GM12878 (cell line): ENCODE data around the gene CDC7. TPM values are rescaled to one million over a fixed set of nuclear protein-coding genes. Genes with fewer than 3 reads are reported as not detected.

Source experiments
- ATAC-seq: fragments of 200-7000 bp; cut with Tn5 transposase; 3 replicates; pipeline ENCODE4 v1.9.1; 2020; ENCODE audit warnings: mild to moderate bottlenecking, moderate library complexity
- BruUV-seq: library from RNA; stranded (reverse); fragments of 400-500 nt; replicated peaks from 2 replicates; lab custom pipeline; 2021; lab: Mats Ljungman, UMichigan
- CTCF ChIA-PET: fragments of 300-600 bp; sonication (Branson Sonifier 250); formaldehyde crosslinking; extraction: SDS; loops from one replicate; lab custom pipeline; 2021; ENCODE audit warnings: inconsistent platforms; lab: Yijun Ruan, JAX
- POLR2A ChIA-PET: fragments of 350-600 bp; formaldehyde crosslinking; extraction: SDS; loops from one replicate; lab custom pipeline; 2021; ENCODE audit warnings: inconsistent platforms; lab: Charles Lee
- RAD21 ChIA-PET: fragments of 300-600 bp; sonication (Branson Sonifier 250); formaldehyde crosslinking; loops from one replicate; lab custom pipeline; 2023; ENCODE audit warnings: antibody characterized with exemption; ENCODE audit not compliant: unreplicated experiment; lab: Charles Lee
- SMC1A ChIA-PET: fragments of 300-600 bp; sonication (Branson Sonifier 250); formaldehyde crosslinking; loops from one replicate; lab custom pipeline; 2023; ENCODE audit not compliant: unreplicated experiment, uncharacterized antibody; lab: Charles Lee
- DNase-seq: peaks from one replicate; pipeline ENCODE4 v3.0.0-alpha.2; 2011; ENCODE audit warnings: low read depth, low spot score
- FAIRE-seq: peaks from 3 replicates; lab custom pipeline; 2011; peaks lifted over from hg19 to GRCh38; lab: Jason Lieb, UNC
- H2AFZ ChIP-seq: 2 replicates; pipeline ENCODE4 v1.6.0; 2011; ENCODE audit warnings: low read depth, low read length, control low read depth; ENCODE audit not compliant: control insufficient read depth
- H3K27ac ChIP-seq: 2 replicates; pipeline ENCODE4 v1.5.1; 2011; ENCODE audit warnings: control low read depth; ENCODE audit not compliant: control insufficient read depth, insufficient read depth
- H3K27me3 ChIP-seq, 2 experiments: replicated peaks in 1 of 2; 2 replicates each; pipeline versions ENCODE4 v1.6.0 to v1.6.1; 2011; ENCODE audit warnings: low read length in 1 of 2; ENCODE audit not compliant: control insufficient read depth in 2 of 2, insufficient read depth in 2 of 2
- H3K36me3 ChIP-seq, 2 experiments: 2 replicates each; pipeline ENCODE4 v1.5.1; 2011; ENCODE audit warnings: low read length in 1 of 2; ENCODE audit not compliant: control insufficient read depth in 2 of 2, insufficient read depth in 2 of 2
- H3K4me1 ChIP-seq: 2 replicates; pipeline ENCODE4 v1.6.1; 2011; ENCODE audit warnings: mild to moderate bottlenecking, low read length, moderate library complexity, mixed read lengths; ENCODE audit not compliant: control insufficient read depth, insufficient read depth
- H3K4me2 ChIP-seq: 2 replicates; pipeline ENCODE4 v1.6.0; 2011; ENCODE audit warnings: control low read depth; ENCODE audit not compliant: control insufficient read depth, insufficient read depth
- H3K4me3 ChIP-seq: fragments of 200-600 bp; sonication (generic); 2 replicates; pipeline ENCODE4 v1.5.1; 2016
- H3K79me2 ChIP-seq: 2 replicates; pipeline ENCODE4 v1.6.0; 2011; ENCODE audit warnings: low read length; ENCODE audit not compliant: control insufficient read depth, insufficient read depth
- H3K9ac ChIP-seq: 2 replicates; pipeline ENCODE4 v1.8.0; 2011; ENCODE audit warnings: low read length, control low read depth, mixed read lengths; ENCODE audit not compliant: control insufficient read depth, insufficient read depth
- H3K9me3 ChIP-seq: replicated peaks from 3 replicates; pipeline ENCODE4 v1.5.1; 2011; ENCODE audit warnings: mild to moderate bottlenecking, low read length; ENCODE audit not compliant: control insufficient read depth, insufficient read depth
- H4K20me1 ChIP-seq: 2 replicates; pipeline ENCODE4 v1.6.0; 2011; ENCODE audit not compliant: control insufficient read depth, insufficient read depth
- ASH2L ChIP-seq: fragments of 300-600, 200-600 bp; sonication (generic); IDR thresholded peaks from 2 replicates; pipeline ENCODE4 v1.6.1; 2017; ENCODE audit warnings: low read depth, mild to moderate bottlenecking, borderline replicate concordance
- ATF7 ChIP-seq: fragments of 450-650 bp; IDR thresholded peaks from 2 replicates; pipeline ENCODE4 v1.6.1; 2016; ENCODE audit warnings: low read depth, mild to moderate bottlenecking
- CEBPZ ChIP-seq: fragments of 150-350 bp; IDR thresholded peaks from 2 replicates; pipeline ENCODE4 v1.6.1; 2016; ENCODE audit warnings: low read depth, low read length
- CHD2 ChIP-seq: IDR thresholded peaks from 2 replicates; pipeline ENCODE4 v1.6.1; 2011; ENCODE audit warnings: low read depth, low read length, improper control_type of control experiment, borderline replicate concordance
- ETV6 ChIP-seq, 2 experiments: fragments of 450-650 bp in 1 of 2; IDR thresholded peaks in 1 of 2; conservative IDR thresholded peaks in 1 of 2; 2 replicates each; pipeline ENCODE4 v1.6.1; 2014; ENCODE audit warnings: antibody characterized with exemption in 1 of 2, borderline replicate concordance in 1 of 2, low read depth in 1 of 2, mild to moderate bottlenecking in 1 of 2, moderate library complexity in 1 of 2
- FOXK2 ChIP-seq: fragments of 450-650 bp; IDR thresholded peaks from 2 replicates; pipeline ENCODE4 v1.6.1; 2017; ENCODE audit warnings: mild to moderate bottlenecking, moderate library complexity
- GATAD2B ChIP-seq: fragments of 450-650 bp; conservative IDR thresholded peaks from 2 replicates; pipeline ENCODE4 v1.6.1; 2017; ENCODE audit warnings: low read depth, mild to moderate bottlenecking, moderate library complexity
- HDAC6 ChIP-seq: fragments of 200-600 bp; sonication (generic); IDR thresholded peaks from one replicate; pipeline ENCODE4 v1.8.0; 2017; ENCODE audit warnings: antibody characterized with exemption; ENCODE audit not compliant: unreplicated experiment
- KLF5 ChIP-seq: fragments of 450-650 bp; IDR thresholded peaks from 2 replicates; pipeline ENCODE4 v1.6.1; 2014; ENCODE audit warnings: mild to moderate bottlenecking; ENCODE audit not compliant: partially characterized antibody
- NFXL1 ChIP-seq: fragments of 450-650 bp; IDR thresholded peaks from 2 replicates; pipeline ENCODE4 v1.6.1; 2017; ENCODE audit warnings: antibody characterized with exemption, mild to moderate bottlenecking, borderline replicate concordance
- RB1 ChIP-seq: fragments of 450-650 bp; formaldehyde crosslinking; IDR thresholded peaks from 2 replicates; pipeline ENCODE4 v1.6.1; 2017; ENCODE audit warnings: mild to moderate bottlenecking, borderline replicate concordance
- SIX5 ChIP-seq: IDR thresholded peaks from 2 replicates; pipeline ENCODE4 v1.6.1; 2011; ENCODE audit warnings: mild to moderate bottlenecking, low read depth, low read length, moderate library complexity; ENCODE audit not compliant: severe bottlenecking
- TCF12 ChIP-seq: IDR thresholded peaks from 2 replicates; pipeline ENCODE4 v1.6.1; 2011; ENCODE audit warnings: low read depth, mild to moderate bottlenecking, low read length
- ZNF622 ChIP-seq: fragments of 450-650 bp; IDR thresholded peaks from 2 replicates; pipeline ENCODE4 v1.6.1; 2017; ENCODE audit warnings: mild to moderate bottlenecking, inconsistent platforms
- WGBS: methylation state at CpG from one replicate; pipeline ENCODE4 v1.1.6; 2016; ENCODE audit warnings: low lambda C conversion rate; ENCODE audit not compliant: insufficient replicate concordance, insufficient coverage; ENCODE audit errors: missing lambda C conversion rate; 5-methylcytosine and 5-hydroxymethylcytosine counted together
- in situ Hi-C: fragments of 300-500 bp; cut with MboI; formaldehyde crosslinking; loops from 9 replicates; pipeline ENCODE4 v1.14.3; 2018; ENCODE audit warnings: mixed read lengths
- intact Hi-C: fragments of 100-400 bp; cut with micrococcal nuclease; formaldehyde crosslinking; loops from one replicate; pipeline ENCODE4 v1.14.2; 2022; ENCODE audit not compliant: unreplicated experiment
- polyA plus RNA-seq, 11 experiments: library from polyadenylated mRNA; depleted of rRNA in 4 of 11; unstranded in 6 of 11; stranded (reverse) in 5 of 11; fragments of >200 nt; fragmentation: Nextera tagmentation in 4 of 11; fragmentation: Illumina TruSeq in 1 of 11; extraction: Ambion mirVana in 4 of 11; extraction: Trizol in 1 of 11; gene quantifications; 1 replicate in 1 of 11; 2 replicates in 10 of 11; pipeline versions ENCODE4 v1.2.1 to v1.2.3, GENCODE V29; 2011 to 2016; ENCODE audit warnings: inconsistent platforms in 2 of 11, missing spikeins in 2 of 11, low read depth in 1 of 11
- total RNA-seq, 4 experiments: library from RNA; depleted of rRNA in 3 of 4; stranded (reverse); fragments of >200 nt in 3 of 4; fragmentation: Illumina TruSeq in 1 of 4; extraction: Trizol in 1 of 4; gene quantifications; 2 replicates each; pipeline versions ENCODE4 v1.2.1 to v1.2.3, GENCODE V29; 2013 to 2021

CDC7 gene
- total and polyA plus RNA-seq, 10 of the 15 experiments (the other 5 are each of a cell fraction or from before 2014, with no cell fraction given) = 14.9 to 37.8 (median 26.0) TPM

- H3K4me2 ChIP-seq = no peak overlapping the region
- no peaks in the 10 kb centered on the region; the same call in 2 of the 3 replicates for H3K9me3 ChIP-seq
- no peak for FAIRE-seq
- H3K36me3 ChIP-seq = no peaks in the 10 kb centered on the region
- H3K27ac ChIP-seq = no peak overlapping the region
- no peak for ATAC-seq
- H2AFZ ChIP-seq = no peak overlapping the region
- intact Hi-C loops = no loop called here
- H3K4me1 ChIP-seq = peaks cover 5% of the 10 kb centered on the region
- ChIA-PET CTCF (no interaction called here), POLR2A (no interaction called here), RAD21 (interaction anchor here (1.1 kb wide), 1 partner anchor 327 kb away, joined by 4 read pairs; no protein-coding TSS in a partner anchor), SMC1A (interaction anchor here (0.6 kb wide), 1 partner anchor 1169 kb away, joined by 3 read pairs; no protein-coding TSS in a partner anchor)
- TF ChIP-seq NFXL1 = no peak
- TF ChIP-seq RB1 = no peak
- no peak for TF ChIP-seq TCF12
- TF ChIP-seq ZNF622 = no peak
- no peak for TF ChIP-seq HDAC6
- no peak for TF ChIP-seq GATAD2B
- no peak for TF ChIP-seq FOXK2
- TF ChIP-seq SIX5 = no peak
- TF ChIP-seq CHD2 = no peak
- TF ChIP-seq ASH2L = no peak
- no peak for TF ChIP-seq ETV6 (conservative IDR thresholded peaks at IDR 0.05 in 1 of 2, IDR thresholded peaks at IDR 0.05 in 1 of 2; ENCODE audit: borderline replicate concordance in 1 of 2, low read depth in 1 of 2)
- no peak for TF ChIP-seq KLF5
- TF ChIP-seq ATF7 = no peak
- TF ChIP-seq CEBPZ = no peak
- H3K79me2 ChIP-seq = no peaks in the 10 kb centered on the region
- H3K9ac ChIP-seq = no peak overlapping the region
- WGBS = 61% methylated on average over 5 of the region's 5 CpGs
- BruUV-seq = no TSS peak
- H3K4me3 ChIP-seq = no peak overlapping the region
- no peak for DNase-seq
- no peaks in the 10 kb centered on the region for H4K20me1 ChIP-seq
- in situ Hi-C loops = no loop called here
- no peaks in the 10 kb centered on the region for H3K27me3 ChIP-seq
Observed at GRCh38 chr1:91557039-91557690, 56.5 kb downstream of the CDC7 start.
